ENCODE measurements around the gene PHF2. TPM values are rescaled to one million over a fixed set of nuclear protein-coding genes. Genes with fewer than 3 reads are reported as not detected.

Gene PHF2
- total and polyA plus RNA-seq, 2 experiments from 2014 or later: 4.3 to 11.8 TPM

DNA sequence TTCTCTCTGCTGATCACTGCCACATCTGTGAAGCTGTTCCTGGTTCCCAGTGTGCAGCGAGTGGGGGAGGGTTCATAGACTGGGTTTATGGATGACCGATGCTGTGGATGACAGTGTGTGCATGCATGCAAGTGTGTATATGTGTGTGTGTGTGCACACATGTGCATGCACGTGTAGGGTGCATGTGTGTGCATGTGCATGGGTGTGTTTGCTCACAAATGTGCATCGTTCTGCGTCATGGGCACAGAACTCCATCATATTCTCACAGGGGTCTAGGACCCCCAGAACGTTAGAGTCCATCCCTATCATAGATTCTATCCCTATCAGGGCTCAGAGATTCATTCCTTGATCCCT is 134.0 kb downstream of the PHF2 start (continued):
- TF ChIP-seq, protein P1, sequence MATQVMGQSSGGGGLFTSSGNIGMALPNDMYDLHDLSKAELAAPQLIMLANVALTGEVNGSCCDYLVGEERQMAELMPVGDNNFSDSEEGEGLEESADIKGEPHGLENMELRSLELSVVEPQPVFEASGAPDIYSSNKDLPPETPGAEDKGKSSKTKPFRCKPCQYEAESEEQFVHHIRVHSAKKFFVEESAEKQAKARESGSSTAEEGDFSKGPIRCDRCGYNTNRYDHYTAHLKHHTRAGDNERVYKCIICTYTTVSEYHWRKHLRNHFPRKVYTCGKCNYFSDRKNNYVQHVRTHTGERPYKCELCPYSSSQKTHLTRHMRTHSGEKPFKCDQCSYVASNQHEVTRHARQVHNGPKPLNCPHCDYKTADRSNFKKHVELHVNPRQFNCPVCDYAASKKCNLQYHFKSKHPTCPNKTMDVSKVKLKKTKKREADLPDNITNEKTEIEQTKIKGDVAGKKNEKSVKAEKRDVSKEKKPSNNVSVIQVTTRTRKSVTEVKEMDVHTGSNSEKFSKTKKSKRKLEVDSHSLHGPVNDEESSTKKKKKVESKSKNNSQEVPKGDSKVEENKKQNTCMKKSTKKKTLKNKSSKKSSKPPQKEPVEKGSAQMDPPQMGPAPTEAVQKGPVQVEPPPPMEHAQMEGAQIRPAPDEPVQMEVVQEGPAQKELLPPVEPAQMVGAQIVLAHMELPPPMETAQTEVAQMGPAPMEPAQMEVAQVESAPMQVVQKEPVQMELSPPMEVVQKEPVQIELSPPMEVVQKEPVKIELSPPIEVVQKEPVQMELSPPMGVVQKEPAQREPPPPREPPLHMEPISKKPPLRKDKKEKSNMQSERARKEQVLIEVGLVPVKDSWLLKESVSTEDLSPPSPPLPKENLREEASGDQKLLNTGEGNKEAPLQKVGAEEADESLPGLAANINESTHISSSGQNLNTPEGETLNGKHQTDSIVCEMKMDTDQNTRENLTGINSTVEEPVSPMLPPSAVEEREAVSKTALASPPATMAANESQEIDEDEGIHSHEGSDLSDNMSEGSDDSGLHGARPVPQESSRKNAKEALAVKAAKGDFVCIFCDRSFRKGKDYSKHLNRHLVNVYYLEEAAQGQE (IDR thresholded peaks at IDR 0.05; ENCODE audit: unreplicated experiment): no peak

DNA sequence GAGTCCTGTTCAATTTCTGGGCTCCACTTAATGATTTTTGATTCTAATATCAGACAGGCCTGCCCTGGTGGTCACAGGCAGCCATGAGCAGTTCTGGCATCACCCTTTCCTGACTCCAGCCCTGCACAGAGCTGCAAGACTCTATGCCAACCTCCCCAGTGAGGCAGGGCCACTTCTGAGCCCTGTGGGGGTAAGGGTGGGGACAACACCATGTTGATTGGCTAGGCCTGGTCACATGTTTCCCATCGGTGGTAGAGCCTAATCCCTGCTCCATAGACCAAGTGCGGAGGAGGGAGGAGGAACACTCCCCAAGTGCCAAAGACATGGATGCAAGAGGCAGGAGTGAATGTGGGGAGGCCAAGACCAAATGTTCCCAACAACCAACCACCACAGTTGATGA is 134.6 kb downstream of the PHF2 start:
- H3K4me3 ChIP-seq: no peak overlapping the region
- TF ChIP-seq, protein P2, sequence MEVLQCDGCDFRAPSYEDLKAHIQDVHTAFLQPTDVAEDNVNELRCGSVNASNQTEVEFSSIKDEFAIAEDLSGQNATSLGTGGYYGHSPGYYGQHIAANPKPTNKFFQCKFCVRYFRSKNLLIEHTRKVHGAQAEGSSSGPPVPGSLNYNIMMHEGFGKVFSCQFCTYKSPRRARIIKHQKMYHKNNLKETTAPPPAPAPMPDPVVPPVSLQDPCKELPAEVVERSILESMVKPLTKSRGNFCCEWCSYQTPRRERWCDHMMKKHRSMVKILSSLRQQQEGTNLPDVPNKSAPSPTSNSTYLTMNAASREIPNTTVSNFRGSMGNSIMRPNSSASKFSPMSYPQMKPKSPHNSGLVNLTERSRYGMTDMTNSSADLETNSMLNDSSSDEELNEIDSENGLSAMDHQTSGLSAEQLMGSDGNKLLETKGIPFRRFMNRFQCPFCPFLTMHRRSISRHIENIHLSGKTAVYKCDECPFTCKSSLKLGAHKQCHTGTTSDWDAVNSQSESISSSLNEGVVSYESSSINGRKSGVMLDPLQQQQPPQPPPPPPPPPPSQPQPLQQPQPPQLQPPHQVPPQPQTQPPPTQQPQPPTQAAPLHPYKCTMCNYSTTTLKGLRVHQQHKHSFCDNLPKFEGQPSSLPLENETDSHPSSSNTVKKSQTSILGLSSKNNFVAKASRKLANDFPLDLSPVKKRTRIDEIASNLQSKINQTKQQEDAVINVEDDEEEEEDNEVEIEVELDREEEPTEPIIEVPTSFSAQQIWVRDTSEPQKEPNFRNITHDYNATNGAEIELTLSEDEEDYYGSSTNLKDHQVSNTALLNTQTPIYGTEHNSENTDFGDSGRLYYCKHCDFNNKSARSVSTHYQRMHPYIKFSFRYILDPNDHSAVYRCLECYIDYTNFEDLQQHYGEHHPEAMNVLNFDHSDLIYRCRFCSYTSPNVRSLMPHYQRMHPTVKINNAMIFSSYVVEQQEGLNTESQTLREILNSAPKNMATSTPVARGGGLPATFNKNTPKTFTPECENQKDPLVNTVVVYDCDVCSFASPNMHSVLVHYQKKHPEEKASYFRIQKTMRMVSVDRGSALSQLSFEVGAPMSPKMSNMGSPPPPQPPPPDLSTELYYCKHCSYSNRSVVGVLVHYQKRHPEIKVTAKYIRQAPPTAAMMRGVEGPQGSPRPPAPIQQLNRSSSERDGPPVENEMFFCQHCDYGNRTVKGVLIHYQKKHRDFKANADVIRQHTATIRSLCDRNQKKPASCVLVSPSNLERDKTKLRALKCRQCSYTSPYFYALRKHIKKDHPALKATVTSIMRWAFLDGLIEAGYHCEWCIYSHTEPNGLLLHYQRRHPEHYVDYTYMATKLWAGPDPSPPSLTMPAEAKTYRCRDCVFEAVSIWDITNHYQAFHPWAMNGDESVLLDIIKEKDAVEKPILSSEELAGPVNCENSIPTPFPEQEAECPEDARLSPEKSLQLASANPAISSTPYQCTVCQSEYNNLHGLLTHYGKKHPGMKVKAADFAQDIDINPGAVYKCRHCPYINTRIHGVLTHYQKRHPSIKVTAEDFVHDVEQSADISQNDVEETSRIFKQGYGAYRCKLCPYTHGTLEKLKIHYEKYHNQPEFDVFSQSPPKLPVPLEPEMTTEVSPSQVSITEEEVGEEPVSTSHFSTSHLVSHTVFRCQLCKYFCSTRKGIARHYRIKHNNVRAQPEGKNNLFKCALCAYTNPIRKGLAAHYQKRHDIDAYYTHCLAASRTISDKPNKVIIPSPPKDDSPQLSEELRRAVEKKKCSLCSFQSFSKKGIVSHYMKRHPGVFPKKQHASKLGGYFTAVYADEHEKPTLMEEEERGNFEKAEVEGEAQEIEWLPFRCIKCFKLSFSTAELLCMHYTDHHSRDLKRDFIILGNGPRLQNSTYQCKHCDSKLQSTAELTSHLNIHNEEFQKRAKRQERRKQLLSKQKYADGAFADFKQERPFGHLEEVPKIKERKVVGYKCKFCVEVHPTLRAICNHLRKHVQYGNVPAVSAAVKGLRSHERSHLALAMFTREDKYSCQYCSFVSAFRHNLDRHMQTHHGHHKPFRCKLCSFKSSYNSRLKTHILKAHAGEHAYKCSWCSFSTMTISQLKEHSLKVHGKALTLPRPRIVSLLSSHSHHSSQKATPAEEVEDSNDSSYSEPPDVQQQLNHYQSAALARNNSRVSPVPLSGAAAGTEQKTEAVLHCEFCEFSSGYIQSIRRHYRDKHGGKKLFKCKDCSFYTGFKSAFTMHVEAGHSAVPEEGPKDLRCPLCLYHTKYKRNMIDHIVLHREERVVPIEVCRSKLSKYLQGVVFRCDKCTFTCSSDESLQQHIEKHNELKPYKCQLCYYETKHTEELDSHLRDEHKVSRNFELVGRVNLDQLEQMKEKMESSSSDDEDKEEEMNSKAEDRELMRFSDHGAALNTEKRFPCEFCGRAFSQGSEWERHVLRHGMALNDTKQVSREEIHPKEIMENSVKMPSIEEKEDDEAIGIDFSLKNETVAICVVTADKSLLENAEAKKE (CRISPR knock-in tag; IDR thresholded peaks at IDR 0.05): no peak
- no peak for TF ChIP-seq ZNF331 (CRISPR knock-in tag; IDR thresholded peaks at IDR 0.05; ENCODE audit: low read depth)
- TF ChIP-seq POLR2AphosphoS5 (IDR thresholded peaks at IDR 0.05; ENCODE audit: low read depth): no peak
- TF ChIP-seq CREB1 (CRISPR knock-in tag; IDR thresholded peaks at IDR 0.05; ENCODE audit: low read depth): no peak
- TF ChIP-seq, protein P3, sequence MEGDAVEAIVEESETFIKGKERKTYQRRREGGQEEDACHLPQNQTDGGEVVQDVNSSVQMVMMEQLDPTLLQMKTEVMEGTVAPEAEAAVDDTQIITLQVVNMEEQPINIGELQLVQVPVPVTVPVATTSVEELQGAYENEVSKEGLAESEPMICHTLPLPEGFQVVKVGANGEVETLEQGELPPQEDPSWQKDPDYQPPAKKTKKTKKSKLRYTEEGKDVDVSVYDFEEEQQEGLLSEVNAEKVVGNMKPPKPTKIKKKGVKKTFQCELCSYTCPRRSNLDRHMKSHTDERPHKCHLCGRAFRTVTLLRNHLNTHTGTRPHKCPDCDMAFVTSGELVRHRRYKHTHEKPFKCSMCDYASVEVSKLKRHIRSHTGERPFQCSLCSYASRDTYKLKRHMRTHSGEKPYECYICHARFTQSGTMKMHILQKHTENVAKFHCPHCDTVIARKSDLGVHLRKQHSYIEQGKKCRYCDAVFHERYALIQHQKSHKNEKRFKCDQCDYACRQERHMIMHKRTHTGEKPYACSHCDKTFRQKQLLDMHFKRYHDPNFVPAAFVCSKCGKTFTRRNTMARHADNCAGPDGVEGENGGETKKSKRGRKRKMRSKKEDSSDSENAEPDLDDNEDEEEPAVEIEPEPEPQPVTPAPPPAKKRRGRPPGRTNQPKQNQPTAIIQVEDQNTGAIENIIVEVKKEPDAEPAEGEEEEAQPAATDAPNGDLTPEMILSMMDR (conservative IDR thresholded peaks at IDR 0.05; ENCODE audit: low read depth in 2 of 2): no peak
- TF ChIP-seq STAT1 (IDR thresholded peaks at IDR 0.05; ENCODE audit: unreplicated experiment): no peak
- TF ChIP-seq, protein P4, sequence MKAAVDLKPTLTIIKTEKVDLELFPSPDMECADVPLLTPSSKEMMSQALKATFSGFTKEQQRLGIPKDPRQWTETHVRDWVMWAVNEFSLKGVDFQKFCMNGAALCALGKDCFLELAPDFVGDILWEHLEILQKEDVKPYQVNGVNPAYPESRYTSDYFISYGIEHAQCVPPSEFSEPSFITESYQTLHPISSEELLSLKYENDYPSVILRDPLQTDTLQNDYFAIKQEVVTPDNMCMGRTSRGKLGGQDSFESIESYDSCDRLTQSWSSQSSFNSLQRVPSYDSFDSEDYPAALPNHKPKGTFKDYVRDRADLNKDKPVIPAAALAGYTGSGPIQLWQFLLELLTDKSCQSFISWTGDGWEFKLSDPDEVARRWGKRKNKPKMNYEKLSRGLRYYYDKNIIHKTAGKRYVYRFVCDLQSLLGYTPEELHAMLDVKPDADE (IDR thresholded peaks at IDR 0.05): no peak
- no peak for TF ChIP-seq JUNB (IDR thresholded peaks at IDR 0.05; ENCODE audit: unreplicated experiment)
- TF ChIP-seq, protein P1 (IDR thresholded peaks at IDR 0.05; ENCODE audit: unreplicated experiment): no peak

More for the DNA sequence above, 134.6 kb downstream of the PHF2 start:
- no peaks in the 10 kb centered on the region for H3K4me1 ChIP-seq (ENCODE audit: insufficient read depth)
- Mint-ChIP-seq H3K9me3 (peaks cover 4% of the 10 kb centered on the region; the same call in 2 of the 3 replicates), H3K4me1 (no peaks in the 10 kb centered on the region), H3K27me3 (ENCODE audit: insufficient read depth, low read depth, poor library complexity) (peaks cover 5% of the 10 kb centered on the region), H3K4me3 (no peak overlapping the region), H3K36me3 (ENCODE audit: low read depth) (no peaks in the 10 kb centered on the region), H3K27ac (no peak overlapping the region)
- DNase-seq (ENCODE audit: low spot score) (no peak), ATAC-seq (no peak)
- H3K4me2 ChIP-seq: no peak overlapping the region
- H3K9me2 ChIP-seq (ENCODE audit: insufficient read depth): no peaks in the 10 kb centered on the region
- no peaks in the 10 kb centered on the region for H3K27me3 ChIP-seq (ENCODE audit: insufficient read depth)
- no peak overlapping the region for H3K27ac ChIP-seq (ENCODE audit: low read depth)
- no peaks in the 10 kb centered on the region for H3K36me3 ChIP-seq (ENCODE audit: insufficient read depth)
- no peaks in the 10 kb centered on the region for H4K20me1 ChIP-seq (replicated peaks; ENCODE audit: insufficient read depth)
- H3F3A ChIP-seq (replicated peaks; ENCODE audit: low read depth): no peaks in the 10 kb centered on the region
- no peak overlapping the region for H2AFZ ChIP-seq
- no peaks in the 10 kb centered on the region for H3K79me2 ChIP-seq (replicated peaks; ENCODE audit: insufficient read depth)
